SH-SY5Y (cell line): ENCODE results near the gene GRM2.

Experiments
- GATA2 ChIP-seq: IDR thresholded peaks from 2 replicates; pipeline ENCODE4 v1.6.1; 2011; ENCODE audit warnings: mild to moderate bottlenecking, low read depth, low read length
- GATA3 ChIP-seq: IDR thresholded peaks from 2 replicates; pipeline ENCODE4 v1.6.1; 2011; ENCODE audit warnings: low read depth, mild to moderate bottlenecking, low read length, moderate library complexity

GRCh38 chr3:51729042-51729633 lies 22.3 kb downstream of the GRM2 start:
- TF ChIP-seq GATA3 (no peak), GATA2 (no peak)
